OCI-LY7 (cell line): ENCODE results near the gene ADGRD1. TPM values are rescaled to one million over a fixed set of nuclear protein-coding genes. Genes with fewer than 3 reads are reported as not detected.

Source experiments
- BruUV-seq: library from RNA; stranded (reverse); fragments of 400-500 nt; replicated peaks from 2 replicates; lab custom pipeline; 2021; lab: Mats Ljungman, UMichigan
- CTCF ChIA-PET: fragments of 300-600 bp; sonication (Branson Sonifier 250); formaldehyde crosslinking; loops from one replicate; lab custom pipeline; 2022; ENCODE audit warnings: antibody characterized with exemption; ENCODE audit not compliant: unreplicated experiment; lab: Charles Lee
- POLR2A ChIA-PET: fragments of 300-600 bp; sonication (Branson Sonifier 250); formaldehyde crosslinking; loops from one replicate; lab custom pipeline; 2022; ENCODE audit warnings: antibody characterized with exemption; lab: Charles Lee
- DNase-seq: peaks from one replicate; pipeline ENCODE4 v3.0.0-alpha.2; 2015; ENCODE audit warnings: low spot score
- H2AFZ ChIP-seq: fragments of 200-600 bp; sonication (generic), shearing (Covaris generic); 2 replicates; pipeline ENCODE4 v1.6.1; 2014; ENCODE audit warnings: mild to moderate bottlenecking, antibody characterized with exemption, low read length, moderate library complexity
- H3K27ac ChIP-seq: fragments of 200-600 bp; sonication (generic); 2 replicates; pipeline ENCODE4 v1.5.1; 2014; ENCODE audit warnings: mixed run types, low read depth, mild to moderate bottlenecking, moderate library complexity, low read length, inconsistent platforms; ENCODE audit not compliant: poor library complexity, severe bottlenecking
- H3K36me3 ChIP-seq: fragments of 200-600 bp; sonication (generic); 2 replicates; pipeline ENCODE4 v1.6.1; 2014; ENCODE audit warnings: mild to moderate bottlenecking, antibody characterized with exemption, low read length, moderate library complexity, mixed read lengths; ENCODE audit not compliant: insufficient read depth
- H3K4me1 ChIP-seq: fragments of 200-600 bp; sonication (generic); 2 replicates; pipeline ENCODE4 v1.5.1; 2014; ENCODE audit warnings: mild to moderate bottlenecking, low read length; ENCODE audit not compliant: insufficient read depth, poor library complexity, severe bottlenecking
- H3K4me2 ChIP-seq: fragments of 200-600 bp; sonication (generic); 2 replicates; pipeline ENCODE4 v1.6.1; 2014; ENCODE audit warnings: mild to moderate bottlenecking, low read length
- H3K4me3 ChIP-seq: fragments of 200-600 bp; sonication (generic); 2 replicates; pipeline ENCODE4 v1.5.1; 2014; ENCODE audit warnings: mild to moderate bottlenecking, low read depth, low read length; ENCODE audit not compliant: poor library complexity, severe bottlenecking
- H3K79me2 ChIP-seq: fragments of 200-600 bp; sonication (generic); 2 replicates; pipeline ENCODE4 v1.6.1; 2016; ENCODE audit warnings: low read depth, mild to moderate bottlenecking, low read length, moderate library complexity, mixed read lengths; ENCODE audit not compliant: insufficient read depth
- H3K9me2 ChIP-seq: fragments of 200-600 bp; sonication (generic); 2 replicates; pipeline ENCODE4 v1.6.1; 2016; ENCODE audit warnings: mild to moderate bottlenecking, low read length, mixed read lengths; ENCODE audit not compliant: insufficient read depth
- H3K9me3 ChIP-seq: fragments of 200-600 bp; sonication (generic); 2 replicates; pipeline ENCODE4 v1.6.1; 2014; ENCODE audit warnings: mild to moderate bottlenecking, mixed run types, low read length, mixed read lengths
- H4K20me1 ChIP-seq: fragments of 200-600 bp; sonication (generic); 2 replicates; pipeline ENCODE4 v1.6.1; 2014; ENCODE audit warnings: mild to moderate bottlenecking, antibody characterized with exemption, low read length, moderate library complexity, mixed read lengths; ENCODE audit not compliant: insufficient read depth
- EZH2phosphoT487 ChIP-seq: fragments of 200-600 bp; sonication (generic); IDR thresholded peaks from 2 replicates; pipeline ENCODE4 v1.6.1; 2018; ENCODE audit warnings: low read depth, borderline replicate concordance, mild to moderate bottlenecking, mixed run types, antibody characterized with exemption, low read length, moderate library complexity, mixed read lengths
- intact Hi-C: fragments of 100-400 bp; cut with micrococcal nuclease; formaldehyde crosslinking; loops from one replicate; pipeline ENCODE4 v1.10.0; 2022; ENCODE audit not compliant: unreplicated experiment
- total RNA-seq, 2 experiments: library from RNA; depleted of rRNA in 1 of 2; stranded (reverse); fragments of >200 nt in 1 of 2; shearing (Covaris generic) in 1 of 2; gene quantifications; 2 replicates each; pipeline ENCODE4 v1.2.3, GENCODE V29; 2014 to 2022
- TF ChIP-seq, protein P1 (sequence below): fragments of 200-600 bp; sonication (generic); conservative IDR thresholded peaks from 2 replicates; pipeline ENCODE4 v1.5.1; 2014; ENCODE audit warnings: mild to moderate bottlenecking, antibody characterized with exemption, low read length, moderate library complexity, mixed read lengths

ADGRD1 gene
- total RNA-seq, 2 experiments from 2014 or later, result 1.0 to 1.7 TPM

DNA sequence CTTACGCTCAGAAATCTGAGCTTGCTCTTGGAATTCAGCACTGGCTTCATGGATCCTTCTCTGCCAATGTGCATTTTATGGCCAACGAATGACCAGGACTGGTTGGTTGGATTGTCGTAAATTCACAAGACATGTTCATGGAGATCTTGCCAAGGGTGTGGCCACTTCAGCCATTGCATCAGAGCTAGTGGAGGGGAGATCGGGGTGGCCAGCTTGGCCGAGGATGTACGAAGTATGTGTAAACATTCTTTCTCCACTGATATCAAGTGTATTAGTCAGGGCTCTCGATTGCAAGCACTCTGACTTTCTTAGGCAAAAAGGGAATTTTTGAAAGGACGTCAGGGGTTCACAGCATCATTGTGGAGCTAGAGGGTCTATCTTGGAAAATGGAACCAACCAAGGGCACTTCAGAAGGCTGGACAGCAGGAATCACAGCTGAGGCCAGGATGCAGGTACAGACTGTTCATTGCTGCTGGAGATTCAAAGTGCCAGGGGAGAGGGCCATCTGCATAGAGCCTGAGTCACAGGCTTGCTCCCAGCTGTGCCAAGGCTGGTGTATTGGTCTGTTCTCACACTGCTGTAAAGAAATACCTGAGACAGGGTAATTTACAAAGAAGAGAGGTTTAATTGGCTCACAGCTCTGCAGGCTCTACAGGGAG is 32.9 kb upstream of the ADGRD1 start:
- no peaks in the 10 kb centered on the region for H3K9me3 ChIP-seq
- no peak for DNase-seq
- POLR2A ChIA-PET, result interaction anchor here (0.5 kb wide), 1 partner anchor 84 kb away, joined by 4 read pairs; no protein-coding TSS in a partner anchor
- CTCF ChIA-PET, result no interaction called here
- H3K9me2 ChIP-seq, result no peaks in the 10 kb centered on the region
- no peaks in the 10 kb centered on the region for H3K79me2 ChIP-seq
- no peak overlapping the region for H3K27ac ChIP-seq
- no peak overlapping the region for H2AFZ ChIP-seq
- no peak for TF ChIP-seq EZH2phosphoT487
- TF ChIP-seq, protein P1, sequence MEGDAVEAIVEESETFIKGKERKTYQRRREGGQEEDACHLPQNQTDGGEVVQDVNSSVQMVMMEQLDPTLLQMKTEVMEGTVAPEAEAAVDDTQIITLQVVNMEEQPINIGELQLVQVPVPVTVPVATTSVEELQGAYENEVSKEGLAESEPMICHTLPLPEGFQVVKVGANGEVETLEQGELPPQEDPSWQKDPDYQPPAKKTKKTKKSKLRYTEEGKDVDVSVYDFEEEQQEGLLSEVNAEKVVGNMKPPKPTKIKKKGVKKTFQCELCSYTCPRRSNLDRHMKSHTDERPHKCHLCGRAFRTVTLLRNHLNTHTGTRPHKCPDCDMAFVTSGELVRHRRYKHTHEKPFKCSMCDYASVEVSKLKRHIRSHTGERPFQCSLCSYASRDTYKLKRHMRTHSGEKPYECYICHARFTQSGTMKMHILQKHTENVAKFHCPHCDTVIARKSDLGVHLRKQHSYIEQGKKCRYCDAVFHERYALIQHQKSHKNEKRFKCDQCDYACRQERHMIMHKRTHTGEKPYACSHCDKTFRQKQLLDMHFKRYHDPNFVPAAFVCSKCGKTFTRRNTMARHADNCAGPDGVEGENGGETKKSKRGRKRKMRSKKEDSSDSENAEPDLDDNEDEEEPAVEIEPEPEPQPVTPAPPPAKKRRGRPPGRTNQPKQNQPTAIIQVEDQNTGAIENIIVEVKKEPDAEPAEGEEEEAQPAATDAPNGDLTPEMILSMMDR, result no peak
- H4K20me1 ChIP-seq, result no peaks in the 10 kb centered on the region
- no peaks in the 10 kb centered on the region for H3K36me3 ChIP-seq
- intact Hi-C loops, result no loop called here
- BruUV-seq, result no TSS peak
- H3K4me2 ChIP-seq, result no peak overlapping the region
- peaks cover 14% of the 10 kb centered on the region for H3K4me1 ChIP-seq
- H3K4me3 ChIP-seq, result no peak overlapping the region

DNA sequence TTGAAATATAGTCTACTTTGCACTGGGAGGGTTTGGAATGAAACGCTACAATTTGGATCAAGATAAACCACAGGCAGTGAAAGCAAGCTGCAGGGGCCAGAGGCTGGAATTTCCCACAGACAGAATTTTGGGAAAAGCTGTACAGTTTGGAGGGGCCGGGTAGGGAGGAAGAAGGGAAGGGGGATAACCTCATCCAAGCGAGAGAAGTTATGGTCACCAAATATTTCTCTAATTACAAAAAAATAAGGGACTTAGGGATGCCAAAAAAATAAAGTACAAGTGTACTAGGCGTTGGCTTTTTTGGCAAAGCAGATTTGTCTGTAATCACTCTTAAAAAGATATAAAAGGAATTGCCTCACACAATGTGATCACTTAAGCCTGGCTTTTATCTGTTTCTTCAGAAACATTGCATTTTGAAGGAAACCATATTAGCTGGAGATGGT is 31.2 kb upstream of the ADGRD1 start:
- CTCF ChIA-PET, result no interaction called here
- peaks cover under 1% of the 10 kb centered on the region for H3K4me1 ChIP-seq

DNA sequence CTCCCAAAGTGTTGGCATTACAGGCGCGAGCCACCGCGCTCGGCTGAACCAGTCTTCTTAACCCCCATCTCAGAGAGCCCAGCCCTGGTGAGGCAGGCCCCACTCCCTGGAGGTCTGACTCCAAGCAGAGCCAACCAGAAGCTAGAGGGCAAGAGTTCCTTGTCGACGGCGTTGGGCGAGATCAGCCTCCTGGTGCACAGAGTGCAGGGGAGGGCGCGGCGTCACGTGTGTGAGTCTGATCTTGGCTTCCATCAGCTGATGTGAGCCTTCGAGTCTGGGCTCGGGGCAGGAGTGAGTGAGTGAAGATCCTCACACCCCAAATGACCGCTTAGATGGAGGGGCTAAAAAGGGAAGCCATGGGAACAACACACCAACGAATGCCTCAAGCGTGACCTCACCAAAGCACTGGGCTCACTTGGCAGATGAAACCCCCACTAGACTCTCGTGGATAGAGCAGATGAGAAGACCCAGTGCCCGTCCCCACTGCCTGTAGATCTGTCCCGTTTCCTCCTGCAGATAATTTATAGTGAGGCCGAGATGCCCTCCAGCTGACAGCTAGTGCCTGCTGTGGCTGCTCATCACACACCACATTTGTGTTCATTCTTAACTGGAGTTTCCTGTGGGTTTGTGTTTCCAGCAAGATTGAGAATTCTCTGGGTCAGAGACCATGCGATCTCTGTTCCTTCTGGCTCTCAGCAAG is 28.6 kb upstream of the ADGRD1 start:
- Histone ChIP-seq H3K36me3 (no peaks in the 10 kb centered on the region), H3K4me2 (no peak overlapping the region), H3K9me2 (no peaks in the 10 kb centered on the region), H3K9me3 (no peaks in the 10 kb centered on the region), H2AFZ (0 out of 2 replicates have a peak overlapping the region, but pooled peaks have one; percentile 6), H3K4me1 (no peaks in the 10 kb centered on the region), H4K20me1 (no peaks in the 10 kb centered on the region), H3K27ac (no peak overlapping the region), H3K4me3 (no peak overlapping the region), H3K79me2 (no peaks in the 10 kb centered on the region)
- intact Hi-C loops, result no loop called here
- no peak for DNase-seq
- BruUV-seq, result no TSS peak
- TF ChIP-seq EZH2phosphoT487, result no peak
- TF ChIP-seq, protein P1, result no peak
- ChIA-PET CTCF (no interaction called here), POLR2A (no interaction called here)

More for the DNA sequence above, 31.2 kb upstream of the ADGRD1 start:
- H3K79me2 ChIP-seq, result no peaks in the 10 kb centered on the region
- H3K4me3 ChIP-seq, result no peak overlapping the region
- H3K36me3 ChIP-seq, result no peaks in the 10 kb centered on the region
- no TSS peak for BruUV-seq
- POLR2A ChIA-PET, result interaction anchor here (0.7 kb wide), 1 partner anchor 408 kb away, joined by 3 read pairs; no protein-coding TSS in a partner anchor
- no peak for TF ChIP-seq EZH2phosphoT487
- DNase-seq, result no peak
- no peak overlapping the region for H3K27ac ChIP-seq
- H3K9me2 ChIP-seq, result no peaks in the 10 kb centered on the region
- intact Hi-C loops, result no loop called here
- H3K9me3 ChIP-seq, result no peaks in the 10 kb centered on the region
- no peak overlapping the region for H3K4me2 ChIP-seq
- no peaks in the 10 kb centered on the region for H4K20me1 ChIP-seq
- no peak overlapping the region for H2AFZ ChIP-seq
